Stimulated activated CD8-positive, alpha-beta memory T cell treated with anti-CD3 and anti-CD28 coated beads, Interleukin-7, amount 100 ng/mL, for 4 hours (primary cell): ENCODE measurements around the gene AGBL5.
"Not testable (repeated sequence)": the region's sequence is repeated elsewhere in the genome, so short reads cannot be mapped to it uniquely, and the experiment has no call there.

Experiments
- DNase-seq, 2 donors: peaks; one replicate each; pipeline ENCODE4 v3.0.0-alpha.2; 2020; ENCODE audit warnings: low read depth in 2 of 2

The AGBL5 gene

DNA sequence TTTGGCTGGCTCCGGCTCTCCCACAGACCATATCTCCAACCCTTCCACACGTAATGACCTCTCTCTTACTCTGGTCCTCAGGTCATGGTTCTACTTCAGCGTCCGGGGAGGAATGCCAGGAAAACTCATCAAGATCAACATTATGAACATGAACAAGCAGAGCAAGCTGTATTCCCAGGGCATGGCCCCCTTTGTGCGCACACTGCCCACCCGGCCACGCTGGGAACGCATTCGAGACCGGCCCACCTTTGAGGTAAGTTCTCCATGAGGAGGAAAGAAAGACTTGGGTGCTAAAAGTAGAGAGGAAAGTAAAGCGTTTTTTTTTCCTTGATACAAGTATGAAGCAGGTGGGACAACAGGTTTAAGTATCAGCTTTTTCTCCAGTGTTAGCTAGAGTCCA is 1.9 kb downstream of the AGBL5 start:
- DNase-seq: no peak

DNA sequence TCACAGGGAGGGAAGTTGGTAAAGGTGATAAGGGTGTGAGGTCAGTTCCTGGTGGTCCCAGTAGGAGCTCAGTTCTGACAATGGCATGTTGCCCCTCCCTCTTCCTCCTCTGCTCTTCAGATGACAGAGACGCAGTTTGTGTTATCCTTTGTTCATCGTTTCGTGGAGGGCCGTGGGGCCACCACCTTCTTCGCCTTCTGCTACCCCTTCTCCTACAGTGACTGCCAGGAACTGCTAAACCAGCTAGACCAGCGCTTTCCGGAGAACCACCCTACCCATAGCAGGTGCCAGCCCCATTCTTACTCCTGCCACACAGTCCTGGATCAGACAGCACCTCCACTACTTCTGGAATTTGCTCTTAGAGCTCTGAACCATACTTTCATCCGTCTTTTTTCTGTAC is 2.3 kb downstream of the AGBL5 start:
- no peak for DNase-seq

DNA sequence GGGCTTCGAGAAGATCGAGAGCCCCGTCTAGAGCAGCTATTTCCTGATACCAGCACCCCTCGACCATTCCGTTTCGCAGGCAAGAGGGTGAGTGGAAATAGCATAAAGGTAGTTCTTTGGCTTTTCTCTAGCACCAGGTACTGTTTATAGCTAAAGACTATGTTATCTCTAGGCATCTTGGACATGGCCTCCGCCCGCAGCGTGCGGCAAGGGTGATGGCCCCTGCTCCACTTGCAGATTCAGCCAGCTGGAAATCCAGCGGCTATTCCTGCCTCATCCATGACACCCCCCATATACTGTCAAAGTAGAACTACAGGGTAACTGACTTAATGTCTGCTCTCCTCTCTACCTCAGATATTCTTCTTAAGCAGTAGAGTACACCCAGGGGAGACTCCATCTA is 3.3 kb downstream of the AGBL5 start:
- DNase-seq: no peak

DNA sequence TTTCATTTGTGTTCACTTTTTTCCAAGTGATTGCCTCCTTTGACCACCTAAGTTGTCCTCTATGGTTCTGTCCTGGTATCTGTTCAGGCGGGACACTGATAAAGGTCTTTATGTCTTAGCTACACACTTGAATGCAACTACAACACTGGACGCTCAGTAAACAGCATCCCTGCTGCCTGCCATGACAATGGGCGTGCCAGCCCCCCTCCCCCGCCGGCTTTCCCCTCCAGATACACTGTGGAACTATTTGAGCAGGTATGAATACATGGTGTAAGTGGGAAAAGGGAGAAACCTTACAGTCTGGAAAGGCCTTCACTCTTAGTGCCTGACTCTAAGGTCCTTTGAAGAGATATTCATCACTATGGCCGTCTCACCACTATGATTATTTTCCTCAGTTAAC is 5.7 kb downstream of the AGBL5 start:
- no peak for DNase-seq

DNA sequence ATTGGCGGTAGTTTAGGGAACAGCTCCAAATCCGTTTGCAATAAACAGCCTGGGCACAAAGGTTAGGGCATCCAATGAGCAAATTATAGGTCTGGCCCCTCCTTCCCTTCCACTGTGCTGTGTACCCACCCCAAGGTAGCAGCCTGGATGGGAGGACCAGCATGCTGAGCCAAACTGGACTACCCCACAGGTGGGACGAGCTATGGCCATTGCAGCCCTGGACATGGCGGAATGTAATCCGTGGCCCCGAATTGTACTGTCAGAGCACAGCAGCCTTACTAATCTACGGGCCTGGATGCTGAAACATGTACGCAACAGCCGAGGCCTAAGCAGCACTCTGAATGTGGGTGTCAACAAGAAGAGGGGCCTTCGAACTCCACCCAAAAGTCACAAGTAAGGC is 6.7 kb downstream of the AGBL5 start:
- no peak for DNase-seq

DNA sequence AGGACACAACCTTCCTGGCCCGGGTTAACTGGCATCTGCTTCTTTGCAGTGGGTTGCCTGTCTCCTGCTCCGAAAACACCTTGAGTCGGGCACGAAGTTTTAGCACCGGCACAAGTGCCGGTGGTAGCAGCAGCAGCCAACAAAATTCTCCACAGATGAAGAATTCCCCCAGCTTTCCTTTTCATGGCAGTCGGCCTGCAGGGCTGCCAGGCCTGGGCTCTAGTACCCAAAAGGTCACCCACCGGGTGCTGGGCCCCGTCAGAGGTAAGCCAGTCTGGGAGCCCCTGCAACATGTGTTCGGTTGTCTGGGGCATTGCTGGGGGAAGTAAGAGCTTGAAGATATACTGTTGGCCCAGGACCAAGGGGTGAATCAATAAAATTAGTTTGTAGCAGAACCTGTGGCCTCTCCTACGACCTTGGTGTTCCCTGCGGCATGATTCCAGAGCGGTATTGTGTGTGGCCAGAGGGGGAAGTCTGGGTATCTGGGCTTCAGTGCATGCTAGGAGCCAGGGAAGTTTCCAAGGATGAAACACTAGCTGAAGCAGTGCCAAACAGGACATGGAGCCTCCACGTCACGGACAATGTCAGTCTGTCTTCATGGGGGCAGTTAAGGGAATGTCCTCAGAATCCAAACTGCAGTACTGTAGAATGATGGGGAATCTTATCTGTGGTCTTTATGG is 7.8 kb downstream of the AGBL5 start:
- DNase-seq: no peak

DNA sequence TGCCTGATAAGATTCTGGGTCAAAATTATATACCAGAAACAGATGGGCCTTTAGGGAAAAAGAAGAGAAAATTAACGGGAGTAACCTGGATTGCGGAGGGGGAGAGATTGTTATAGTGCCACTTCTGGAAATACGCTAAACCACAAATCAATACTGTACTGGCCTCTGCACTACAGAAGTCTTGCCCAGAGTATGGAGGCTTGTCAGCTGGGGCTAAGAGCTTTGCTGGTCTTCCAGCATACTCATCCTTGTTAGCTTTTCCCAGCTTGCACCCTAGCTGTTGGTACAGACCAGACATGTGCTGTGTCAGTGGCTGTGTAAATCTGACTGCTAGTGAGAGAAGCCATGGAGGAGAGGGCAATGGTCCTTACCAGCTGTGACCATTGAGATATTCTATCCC is 8.9 kb downstream of the AGBL5 start:
- no peak for DNase-seq

DNA sequence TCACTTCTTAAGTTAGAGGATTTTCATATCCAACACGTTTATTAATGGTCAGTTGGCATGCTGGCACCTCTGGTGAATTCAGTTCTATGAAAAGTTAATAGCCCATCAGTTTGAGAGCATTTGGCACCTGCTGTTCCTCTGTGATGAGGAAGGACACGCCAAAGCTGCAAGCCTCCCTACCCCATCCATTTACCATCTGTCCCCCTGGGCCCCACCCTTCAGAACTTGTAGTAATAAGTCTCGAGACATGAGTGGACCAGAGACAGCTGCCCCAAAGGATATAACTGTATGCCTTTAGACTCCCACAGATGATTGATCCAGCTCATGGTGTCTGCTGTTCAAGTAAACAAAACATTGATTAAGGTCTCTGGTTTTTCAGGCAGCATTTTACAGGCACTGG is 13.7 kb downstream of the AGBL5 start:
- DNase-seq: no peak

DNA sequence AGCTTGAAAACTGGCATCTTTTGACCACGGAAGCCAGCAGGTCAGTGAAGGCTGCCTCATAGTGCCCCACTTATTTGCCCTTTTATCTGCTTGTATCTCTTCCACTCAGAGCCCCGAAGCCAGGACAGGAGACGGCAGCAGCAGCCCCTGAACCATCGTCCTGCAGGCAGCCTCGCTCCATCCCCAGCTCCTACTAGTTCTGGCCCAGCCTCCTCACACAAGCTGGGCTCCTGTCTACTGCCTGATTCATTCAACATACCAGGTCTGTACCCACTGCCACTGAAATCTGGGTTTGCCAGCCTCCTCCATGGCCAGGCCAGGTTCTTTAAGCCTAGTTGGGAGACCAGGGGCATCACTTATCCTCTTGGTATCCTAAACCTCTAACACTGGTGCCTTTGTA is 15.9 kb downstream of the AGBL5 start:
- no peak for DNase-seq

DNA sequence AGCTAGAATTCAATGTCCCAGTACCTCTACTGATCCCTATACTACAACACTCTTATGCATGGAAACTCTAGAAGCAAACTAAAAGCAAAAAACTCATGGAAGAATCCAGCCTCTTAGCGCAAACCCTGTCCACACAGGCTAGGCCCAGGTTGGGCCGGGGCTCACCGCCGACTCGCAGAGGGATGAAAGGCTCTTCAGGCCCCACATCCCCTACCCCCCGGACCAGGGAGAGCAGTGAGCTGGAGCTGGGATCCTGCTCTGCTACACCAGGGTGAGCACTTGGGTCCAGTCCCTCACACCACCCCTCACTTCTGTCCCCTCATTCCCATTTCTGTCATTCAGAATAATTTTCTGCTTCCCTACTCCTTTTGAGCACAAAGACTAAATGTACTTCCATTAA is 18.0 kb downstream of the AGBL5 start:
- no peak for DNase-seq

DNA sequence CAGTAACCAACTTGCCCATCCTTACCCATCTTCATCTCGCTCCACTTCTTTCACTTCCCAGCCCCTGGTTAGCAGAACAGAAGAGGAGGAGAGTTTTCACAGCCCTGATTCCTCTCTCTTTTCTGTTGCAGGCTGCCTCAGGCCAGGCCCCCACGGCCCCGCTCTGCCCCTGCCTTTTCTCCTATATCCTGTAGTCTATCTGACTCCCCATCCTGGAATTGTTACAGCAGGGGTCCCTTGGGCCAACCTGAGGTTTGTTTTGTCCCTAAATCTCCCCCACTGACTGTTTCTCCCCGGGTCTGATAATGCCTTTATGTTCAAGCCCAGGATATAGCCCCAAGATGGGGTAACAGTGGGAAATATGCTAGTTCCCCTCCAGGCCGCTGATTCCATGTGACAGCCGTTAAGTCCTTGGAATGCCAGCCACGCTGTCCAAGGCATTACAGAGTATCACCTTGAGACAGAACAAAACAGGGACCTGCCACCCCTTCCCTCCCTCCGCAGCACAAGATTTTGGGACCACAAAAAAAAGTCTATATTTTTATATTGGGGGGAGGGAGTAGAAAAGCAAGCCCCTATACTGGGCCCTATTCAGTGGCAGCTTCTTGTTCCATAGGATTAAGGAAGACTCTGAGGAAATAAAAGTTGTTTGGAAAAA is 18.6 kb downstream of the AGBL5 start:
- no peak for DNase-seq

DNA sequence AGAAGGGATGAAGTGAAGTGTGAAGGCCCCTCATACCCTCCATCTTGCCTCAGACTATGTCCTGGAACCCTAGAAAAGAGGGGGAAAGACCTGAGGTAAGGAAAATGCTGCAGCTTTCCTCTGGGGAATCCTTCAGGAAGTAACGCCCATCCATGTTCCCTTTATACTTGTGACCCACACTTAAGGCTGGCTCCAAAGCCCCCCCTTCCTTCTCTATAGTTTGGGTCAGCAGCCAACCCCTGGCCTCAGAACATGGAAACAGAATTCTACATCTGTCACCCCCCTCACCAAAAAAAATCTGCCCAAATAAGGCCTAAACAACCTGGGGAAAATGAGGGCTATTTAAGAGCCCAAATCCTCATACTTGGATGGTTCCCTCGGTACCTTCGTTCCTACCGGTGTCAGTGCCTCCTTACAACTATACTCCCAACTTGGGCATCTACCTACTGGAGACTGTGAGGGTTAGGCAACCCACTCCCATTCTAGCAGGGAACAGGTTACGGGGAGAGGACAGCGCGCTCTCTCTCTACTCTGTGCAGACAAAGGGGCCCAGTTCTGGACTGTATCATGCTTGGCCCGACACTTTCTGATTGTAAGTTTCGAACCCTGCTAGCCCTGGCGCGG is 19.3 kb downstream of the AGBL5 start:
- DNase-seq: no peak

DNA sequence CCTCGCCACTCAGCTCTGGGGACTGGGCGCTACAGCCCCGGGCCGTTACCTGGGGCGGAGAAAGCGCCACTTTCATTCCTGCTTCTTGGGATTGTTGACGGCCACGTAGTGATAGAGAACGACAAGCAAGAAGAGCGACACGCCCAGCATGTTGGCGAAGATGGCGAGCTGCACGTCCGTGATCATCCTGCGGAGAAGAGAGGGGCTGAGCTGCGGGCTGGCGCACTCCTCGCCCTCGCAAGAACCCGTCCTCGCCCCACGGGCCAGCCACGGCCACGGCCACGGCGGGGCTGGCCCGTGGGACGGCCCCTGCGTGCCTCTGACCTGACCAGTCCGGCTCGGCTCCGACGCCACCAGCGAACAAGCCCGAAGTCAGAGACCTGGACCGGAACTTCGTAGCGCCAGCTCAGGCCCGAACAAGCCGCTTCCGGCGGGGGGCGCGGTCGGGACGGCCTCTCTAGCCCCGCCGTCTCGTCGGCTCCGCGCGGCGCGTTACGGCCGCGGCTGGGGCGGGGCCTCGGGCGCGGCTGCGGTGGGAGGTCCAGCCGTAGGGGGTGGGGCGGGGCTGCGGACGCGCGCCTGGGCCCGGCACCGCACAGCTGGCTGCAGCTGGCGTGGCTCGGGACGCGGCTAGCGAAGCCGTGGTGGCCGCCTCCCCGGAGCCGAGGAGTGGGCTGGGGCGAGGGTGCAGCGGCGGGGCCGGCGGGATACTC is 20.0 kb downstream of the AGBL5 start, which contains the start of gene OST4:
OST4 (minus strand) TSS at position 378 of the 713 bp plus-strand sequence.
- DNase-seq: peak; percentile 76 to 88

DNA sequence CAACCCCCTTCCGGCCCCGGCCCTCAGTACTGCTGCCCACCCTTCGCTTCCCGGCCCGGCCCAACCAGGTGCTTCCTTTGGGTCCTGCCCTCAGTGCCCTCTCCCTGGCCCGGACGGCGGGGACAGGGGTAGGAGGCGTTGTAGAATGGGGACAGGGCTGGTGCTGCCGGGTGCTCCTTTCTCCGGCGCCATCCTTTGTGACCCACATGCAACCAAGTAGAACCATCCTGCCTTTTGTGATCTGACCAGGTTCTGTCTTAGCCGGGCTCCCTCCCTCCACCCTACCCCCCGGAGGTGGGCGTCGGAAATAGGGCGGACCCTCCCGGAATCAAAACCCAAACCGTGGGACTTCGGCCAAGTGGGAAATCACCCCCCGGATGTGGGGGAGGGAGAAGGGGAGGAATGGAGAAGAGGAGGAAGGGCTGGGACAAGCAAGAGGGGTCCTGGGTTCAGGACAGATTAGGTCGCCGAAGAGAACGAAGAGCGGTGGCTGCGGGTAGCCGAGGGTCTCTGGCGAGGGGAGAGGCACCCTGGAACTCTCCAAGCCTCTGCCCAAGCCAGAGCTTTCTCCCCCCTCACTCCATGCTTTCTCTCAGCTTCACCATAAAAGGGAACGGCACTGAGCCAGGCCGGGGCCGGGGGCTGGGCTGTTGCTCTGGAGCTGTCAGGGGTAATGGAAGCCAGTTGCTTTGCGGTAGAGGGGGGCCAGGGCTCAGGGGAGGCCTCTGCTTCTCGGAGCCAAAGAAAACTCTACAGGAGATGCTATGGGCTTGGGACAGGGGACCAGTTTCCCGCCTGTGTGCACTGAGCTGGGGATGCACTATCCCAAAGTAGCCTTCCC is 20.7 kb downstream of the AGBL5 start:
- peak in 1 of 2 donors; percentile 27 for DNase-seq

DNA sequence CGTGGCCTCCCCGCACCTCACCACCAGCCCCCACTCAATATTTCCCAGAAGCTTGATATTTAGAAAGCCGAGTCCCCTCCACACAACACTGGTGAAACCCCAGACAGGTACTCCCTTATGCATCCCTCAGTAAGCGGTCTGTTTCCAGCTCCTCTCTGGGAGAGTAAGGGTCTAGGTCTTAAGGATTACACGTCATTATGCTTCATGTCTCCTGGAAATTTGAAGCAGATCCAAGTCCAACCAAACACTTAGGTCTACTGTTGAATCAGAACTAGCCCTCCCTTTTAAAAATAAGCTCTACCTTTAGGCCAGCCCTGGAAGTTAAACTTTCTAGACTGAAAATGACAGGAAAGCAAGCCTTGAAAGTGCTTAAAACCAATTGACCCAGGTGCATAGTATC is 21.5 kb downstream of the AGBL5 start:
- DNase-seq: no peak

DNA sequence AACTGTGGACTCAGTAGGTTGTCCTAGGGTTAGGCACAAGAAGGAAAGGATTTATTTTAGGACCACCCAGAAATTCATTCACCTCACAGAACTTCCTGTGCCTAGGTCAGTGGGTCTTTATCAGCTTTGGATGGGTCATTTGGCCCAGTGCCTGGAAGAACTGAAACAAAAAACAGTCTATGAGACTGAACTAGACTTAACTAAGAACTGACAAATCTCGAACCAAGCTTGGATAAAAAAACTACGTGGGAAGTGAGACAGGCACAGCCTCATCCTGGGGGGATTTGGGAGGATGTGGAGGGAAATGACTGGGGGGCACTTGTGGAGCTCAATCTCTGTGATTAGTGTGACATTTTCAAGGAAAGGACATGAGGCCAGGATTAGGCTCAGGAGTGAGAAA is 22.3 kb downstream of the AGBL5 start:
- DNase-seq: no peak

DNA sequence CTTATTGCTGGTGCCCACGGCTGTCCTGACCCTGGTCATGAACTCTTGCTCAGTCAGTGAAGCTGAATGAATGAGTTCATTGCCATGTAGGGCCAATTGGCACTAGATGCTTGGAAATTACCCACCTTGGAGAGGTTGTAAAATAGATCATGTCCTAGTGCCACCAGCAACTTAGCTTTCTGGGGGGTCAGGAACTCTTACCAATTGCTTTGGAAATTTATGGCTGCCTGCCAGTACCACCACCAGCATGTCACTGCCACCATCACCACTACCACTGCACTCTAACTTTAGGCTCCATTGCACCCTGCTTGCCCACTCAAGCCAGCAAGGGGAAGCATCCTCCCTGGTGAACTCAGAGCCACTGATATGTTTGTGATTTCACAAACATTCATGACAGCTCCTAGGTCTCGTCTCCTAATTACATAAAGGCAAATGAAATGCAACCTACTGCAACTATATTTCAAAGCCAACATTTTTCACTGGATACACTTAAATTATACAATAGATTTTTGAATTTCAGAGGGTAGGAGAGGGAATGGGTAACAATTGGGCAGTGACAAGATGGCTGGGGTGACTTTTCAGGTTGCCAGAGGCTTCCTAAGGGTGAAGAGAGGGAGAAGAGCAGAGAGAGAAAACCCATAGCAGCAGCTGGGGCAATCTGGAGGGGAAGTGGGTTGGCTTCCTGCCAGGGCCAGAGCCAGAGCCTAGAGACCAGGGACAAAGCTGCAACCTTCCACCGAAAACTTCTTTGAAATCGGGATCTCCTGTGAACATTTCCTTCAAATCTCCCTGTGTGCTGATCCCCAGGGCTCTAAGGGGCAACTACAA is 23.5 kb downstream of the AGBL5 start:
- peak in 1 of 2 donors; percentile 30 for DNase-seq

DNA sequence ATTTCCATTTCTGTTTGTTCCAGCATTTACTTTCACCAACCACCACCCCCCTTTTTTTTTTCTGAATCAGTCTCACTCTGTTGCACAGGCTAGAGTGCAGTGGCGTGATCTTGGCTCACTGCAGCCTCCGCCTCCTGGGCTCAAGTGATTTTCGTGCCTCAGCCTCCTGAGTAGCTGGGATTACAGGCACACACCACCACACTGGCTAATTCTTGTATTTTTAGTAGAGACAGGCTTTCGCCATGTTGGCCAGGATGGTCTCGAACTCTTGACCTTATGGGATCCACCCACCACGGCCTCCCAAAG is 24.1 kb downstream of the AGBL5 start:
- not testable (repeated sequence) for DNase-seq

DNA sequence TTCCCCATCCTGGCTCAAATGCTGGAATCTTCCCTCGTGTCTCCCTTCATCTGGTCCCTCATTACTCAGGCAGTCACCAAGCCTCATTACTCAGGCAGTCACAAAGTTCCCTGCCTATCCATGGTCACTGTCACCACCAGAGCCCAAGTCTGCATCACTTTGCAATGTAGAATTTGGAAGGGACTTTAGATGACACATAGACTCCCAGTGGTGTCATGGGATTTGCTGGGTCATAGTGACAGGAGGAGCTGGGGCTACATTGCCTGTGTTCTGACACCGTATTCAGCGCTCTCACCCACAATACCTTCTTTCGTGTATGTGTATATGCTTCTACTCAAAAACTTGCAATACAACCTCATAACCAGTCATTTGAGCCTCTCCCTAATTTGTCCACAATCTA is 24.9 kb downstream of the AGBL5 start:
- DNase-seq: no peak

DNA sequence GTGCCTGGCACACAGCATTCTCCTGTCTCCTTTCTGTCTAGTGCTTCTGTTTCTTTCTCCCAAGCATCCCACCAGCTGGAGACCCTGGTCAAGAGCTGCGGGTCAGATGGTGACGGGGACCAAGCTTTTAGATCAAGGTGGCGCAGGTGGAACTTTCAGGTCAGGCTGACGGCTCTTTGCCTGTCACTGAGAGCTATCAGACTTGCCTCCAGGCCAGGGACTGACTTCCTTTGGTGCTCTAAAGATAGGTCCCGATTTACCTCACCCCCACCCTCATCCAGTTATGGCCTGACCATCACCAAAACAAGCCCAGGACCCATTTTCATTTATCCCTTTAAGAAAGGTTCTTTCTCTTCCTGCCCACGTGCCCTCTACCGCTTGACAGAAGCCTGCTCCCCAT is 25.8 kb downstream of the AGBL5 start:
- no peak for DNase-seq
